Lower lobe of right lung (tissue), 2 donors: ENCODE results near the gene DLGAP1. TPM values are rescaled to one million over a fixed set of nuclear protein-coding genes. Genes with fewer than 3 reads are reported as not detected.
"Not testable (repeated sequence)": the region's sequence is repeated elsewhere in the genome, so short reads cannot be mapped to it uniquely, and the experiment has no call there.

ENCODE experiments used
- ATAC-seq, 2 donors: fragments of 200-7000 bp; cut with Tn5 transposase; one replicate each; pipeline ENCODE4 v1.9.1; 2020 to 2022; ENCODE audit warnings: mild to moderate bottlenecking in 2 of 2, moderate library complexity in 2 of 2
- DNase-seq: peaks from one replicate; pipeline ENCODE4 v3.0.0-alpha.2; 2020
- H3K27ac ChIP-seq: fragments of 200-600 bp; one replicate; pipeline ENCODE4 v1.8.0; 2022
- H3K27me3 ChIP-seq: fragments of 200-600 bp; one replicate; pipeline ENCODE4 v1.8.0; 2022; ENCODE audit warnings: low read depth
- H3K36me3 ChIP-seq: fragments of 200-600 bp; one replicate; pipeline ENCODE4 v1.8.0; 2022; ENCODE audit warnings: mild to moderate bottlenecking
- H3K4me1 ChIP-seq: fragments of 200-600 bp; one replicate; pipeline ENCODE4 v1.8.0; 2022
- H3K4me3 ChIP-seq: fragments of 200-600 bp; one replicate; pipeline ENCODE4 v1.8.0; 2022; ENCODE audit warnings: mild to moderate bottlenecking
- H3K9me3 ChIP-seq: fragments of 200-600 bp; one replicate; pipeline ENCODE4 v1.8.0; 2022
- intact Hi-C: fragments of 100-400 bp; cut with DNase I; formaldehyde crosslinking; loops from one replicate; pipeline ENCODE4 v1.11.0; 2022
- total RNA-seq: library from RNA; stranded (reverse); fragmentation: NEBNext Ultra II Directional; extraction: Animal tissue kit (Norgen Biotek cat#: 25700); gene quantifications from one replicate; pipeline ENCODE4 v1.2.1, GENCODE V29; 2021
- TF ChIP-seq, protein P1 (sequence below): fragments of 200-600 bp; IDR thresholded peaks from one replicate; pipeline ENCODE4 v1.8.0; 2022; ENCODE audit warnings: antibody characterized with exemption, mild to moderate bottlenecking
- donor health status: DM: no; HTN: yes; CAD: no; lungs with severe emphysema.

DLGAP1 gene
- total RNA-seq, 1 donor from 2014 or later, result 3.8 TPM

DNA sequence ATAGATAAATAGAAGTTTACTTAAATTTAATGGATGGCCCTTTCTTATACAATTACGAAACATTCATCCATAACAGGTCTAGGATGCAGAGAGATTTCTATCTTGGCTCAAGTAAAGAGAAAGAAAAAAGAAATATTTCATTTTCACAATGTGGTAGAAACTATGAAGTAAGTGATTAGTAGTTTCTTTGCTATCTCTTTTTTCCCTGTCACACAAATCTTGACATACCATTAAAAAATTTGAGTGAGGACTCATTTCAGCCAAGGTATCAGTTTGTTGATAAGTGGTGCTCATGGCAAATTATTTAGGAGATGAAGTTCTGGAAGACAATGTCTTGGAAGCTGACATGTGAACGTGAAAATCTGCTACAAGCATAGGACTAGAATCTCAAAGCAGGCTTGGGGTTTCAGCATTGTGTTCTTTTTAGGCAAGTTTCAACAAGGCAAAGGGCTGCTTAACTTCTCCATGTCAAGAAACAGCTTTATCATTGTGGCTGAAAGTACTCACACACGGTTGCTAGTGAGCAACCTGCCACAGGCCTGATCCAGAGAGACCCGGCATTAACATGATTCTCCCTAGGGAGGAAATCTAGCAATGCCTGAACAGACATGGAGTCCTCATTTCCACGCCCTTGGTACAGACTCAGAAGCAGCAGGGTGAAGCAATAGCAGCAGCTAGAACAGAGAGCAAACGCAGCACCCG lies 414.6 kb downstream of the DLGAP1 start:
- DNase-seq, result no peak

DNA sequence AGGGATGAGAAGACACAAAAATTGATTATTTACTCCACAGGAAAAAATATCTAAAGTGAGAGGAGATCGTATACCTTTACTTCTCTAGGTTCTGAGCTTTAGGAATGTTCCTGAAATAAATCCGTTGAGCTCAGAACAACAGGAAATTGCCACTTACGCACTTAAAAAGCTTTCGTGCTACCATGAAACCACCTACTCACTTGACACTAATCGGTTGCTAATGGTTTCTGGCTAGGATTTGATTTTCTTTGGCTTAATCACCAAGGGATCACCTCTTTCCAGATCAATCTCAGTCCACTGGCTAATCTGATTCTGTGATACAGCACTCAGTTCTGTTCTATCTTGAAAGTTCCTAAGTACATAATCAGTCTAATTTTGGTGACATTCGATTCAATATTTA lies 419.6 kb downstream of the DLGAP1 start:
- no peaks in the 10 kb centered on the region for H3K36me3 ChIP-seq
- ATAC-seq, result no peak
- no peak overlapping the region for H3K4me3 ChIP-seq
- no peak for DNase-seq
- no peaks in the 10 kb centered on the region for H3K4me1 ChIP-seq
- H3K27me3 ChIP-seq, result peaks cover 4% of the 10 kb centered on the region
- intact Hi-C loops, result no loop called here
- H3K9me3 ChIP-seq, result no peaks in the 10 kb centered on the region
- TF ChIP-seq, protein P1, sequence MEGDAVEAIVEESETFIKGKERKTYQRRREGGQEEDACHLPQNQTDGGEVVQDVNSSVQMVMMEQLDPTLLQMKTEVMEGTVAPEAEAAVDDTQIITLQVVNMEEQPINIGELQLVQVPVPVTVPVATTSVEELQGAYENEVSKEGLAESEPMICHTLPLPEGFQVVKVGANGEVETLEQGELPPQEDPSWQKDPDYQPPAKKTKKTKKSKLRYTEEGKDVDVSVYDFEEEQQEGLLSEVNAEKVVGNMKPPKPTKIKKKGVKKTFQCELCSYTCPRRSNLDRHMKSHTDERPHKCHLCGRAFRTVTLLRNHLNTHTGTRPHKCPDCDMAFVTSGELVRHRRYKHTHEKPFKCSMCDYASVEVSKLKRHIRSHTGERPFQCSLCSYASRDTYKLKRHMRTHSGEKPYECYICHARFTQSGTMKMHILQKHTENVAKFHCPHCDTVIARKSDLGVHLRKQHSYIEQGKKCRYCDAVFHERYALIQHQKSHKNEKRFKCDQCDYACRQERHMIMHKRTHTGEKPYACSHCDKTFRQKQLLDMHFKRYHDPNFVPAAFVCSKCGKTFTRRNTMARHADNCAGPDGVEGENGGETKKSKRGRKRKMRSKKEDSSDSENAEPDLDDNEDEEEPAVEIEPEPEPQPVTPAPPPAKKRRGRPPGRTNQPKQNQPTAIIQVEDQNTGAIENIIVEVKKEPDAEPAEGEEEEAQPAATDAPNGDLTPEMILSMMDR, result no peak
- no peak overlapping the region for H3K27ac ChIP-seq

More for the DNA sequence above, 414.6 kb downstream of the DLGAP1 start:
- Histone ChIP-seq H3K9me3 (no peaks in the 10 kb centered on the region), H3K4me3 (no peak overlapping the region), H3K27me3 (peaks cover 4% of the 10 kb centered on the region), H3K27ac (no peak overlapping the region), H3K4me1 (no peaks in the 10 kb centered on the region), H3K36me3 (no peaks in the 10 kb centered on the region)
- intact Hi-C loops, result no loop called here
- TF ChIP-seq, protein P1, result no peak
- no peak for ATAC-seq

DNA sequence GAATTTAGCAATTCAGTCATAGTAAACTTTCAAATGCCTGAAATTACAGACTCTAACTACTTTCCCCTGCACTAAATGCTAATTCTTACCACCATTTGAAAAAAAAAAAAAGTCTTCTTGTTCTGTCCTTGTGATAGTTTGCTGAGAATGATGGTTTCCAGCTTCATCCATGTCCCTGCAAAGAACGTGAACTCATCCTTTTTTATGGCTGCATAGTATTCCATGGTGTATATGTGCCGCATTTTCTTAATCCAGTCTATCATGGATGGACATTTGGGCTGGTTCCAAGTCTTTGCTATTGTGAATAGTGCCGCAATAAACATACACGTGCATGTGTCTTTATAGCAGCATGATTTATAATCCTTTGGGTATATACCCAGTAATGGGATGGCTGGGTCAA lies 420.3 kb downstream of the DLGAP1 start:
- H3K36me3 ChIP-seq, H3K9me3 ChIP-seq, H3K4me1 ChIP-seq, H3K27ac ChIP-seq, intact Hi-C loops, DNase-seq, ATAC-seq, H3K4me3 ChIP-seq, H3K27me3 ChIP-seq: not testable (repeated sequence)

DNA sequence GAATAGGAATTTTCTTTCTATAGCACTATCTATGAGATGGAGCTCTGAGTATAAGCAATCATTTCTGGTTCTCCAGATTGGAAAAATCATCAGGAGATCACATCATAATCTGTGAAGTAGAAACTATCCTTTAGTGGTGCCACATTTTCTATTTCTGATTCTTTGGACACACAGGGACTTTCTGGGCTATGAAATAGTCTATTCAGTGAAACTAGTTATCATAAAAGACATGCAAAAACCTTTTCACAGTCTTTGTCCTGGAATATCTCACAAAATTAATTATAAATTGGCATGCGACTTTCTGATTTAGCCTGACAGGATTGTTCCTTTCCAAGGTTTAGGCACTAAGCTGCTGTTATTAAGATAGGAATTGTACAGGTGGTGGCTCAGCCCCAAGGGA lies 428.6 kb downstream of the DLGAP1 start:
- intact Hi-C loops, result no loop called here
- no peaks in the 10 kb centered on the region for H3K4me1 ChIP-seq
- no peak overlapping the region for H3K4me3 ChIP-seq
- no peaks in the 10 kb centered on the region for H3K36me3 ChIP-seq
- H3K27me3 ChIP-seq, result no peaks in the 10 kb centered on the region
- DNase-seq (no peak), ATAC-seq (no peak)
- TF ChIP-seq, protein P1, result no peak
- H3K27ac ChIP-seq, result no peak overlapping the region
- no peaks in the 10 kb centered on the region for H3K9me3 ChIP-seq

DNA sequence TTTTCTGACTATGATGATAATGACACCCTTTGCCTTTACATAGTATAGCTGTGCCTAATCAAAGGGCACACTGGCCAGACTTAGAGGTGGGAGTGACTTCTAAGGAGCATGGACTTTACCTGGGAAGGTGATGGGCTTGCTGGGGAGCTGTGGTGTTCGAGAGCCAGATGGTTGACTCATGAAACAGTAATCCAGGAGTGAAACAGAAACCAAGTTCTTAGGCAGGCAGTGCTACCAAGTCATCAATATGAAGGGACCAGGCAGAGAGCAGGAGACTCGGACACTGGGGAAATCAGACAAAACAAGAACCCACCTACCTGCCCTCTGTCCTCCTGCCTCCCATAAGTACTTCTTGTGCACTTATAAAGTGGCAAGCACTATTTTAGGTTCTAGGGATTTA lies 430.4 kb downstream of the DLGAP1 start:
- Histone ChIP-seq H3K4me3 (no peak overlapping the region), H3K36me3 (no peaks in the 10 kb centered on the region), H3K27ac (no peak overlapping the region), H3K27me3 (no peaks in the 10 kb centered on the region), H3K4me1 (no peaks in the 10 kb centered on the region), H3K9me3 (no peaks in the 10 kb centered on the region)
- DNase-seq, result no peak
- TF ChIP-seq, protein P1, result no peak
- intact Hi-C loops, result no loop called here
- ATAC-seq, result no peak

DNA sequence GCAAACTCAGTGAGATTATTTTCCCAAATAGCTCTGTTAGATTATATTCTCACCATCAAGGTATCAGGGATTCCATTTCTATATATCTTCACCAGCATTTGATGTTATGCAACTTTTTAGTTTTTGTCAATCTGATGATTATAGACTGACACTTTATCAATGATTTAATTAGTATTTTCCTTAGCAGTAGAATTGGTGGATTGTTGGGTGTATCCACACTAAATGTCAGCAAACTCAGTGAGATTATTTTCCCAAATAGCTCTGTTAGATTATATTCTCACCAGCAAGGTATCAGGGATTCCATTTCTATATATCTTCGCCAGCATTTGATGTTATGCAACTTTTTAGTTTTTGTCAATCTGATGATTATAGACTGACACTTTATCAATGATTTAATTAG lies 432.4 kb downstream of the DLGAP1 start:
- H3K9me3 ChIP-seq, H3K4me1 ChIP-seq, H3K27ac ChIP-seq, intact Hi-C loops, H3K36me3 ChIP-seq, H3K27me3 ChIP-seq, H3K4me3 ChIP-seq, DNase-seq, ATAC-seq: not testable (repeated sequence)
